ENCODE measurements around the gene SATL1. TPM values are rescaled to one million over a fixed set of nuclear protein-coding genes. Genes with fewer than 3 reads are reported as not detected.

Gene SATL1
- total and polyA plus RNA-seq, 4 donors: 0.05 TPM; not detected in 3

GRCh38 chrX:85140964-85141363, 102.6 kb downstream of the SATL1 start:
- Histone ChIP-seq H3K36me3 (ENCODE audit: control insufficient read depth in 4 of 4, insufficient read depth in 3 of 4, low read depth in 1 of 4, low read length in 3 of 4) (no peaks in the 10 kb centered on the region), H3K27me3 (ENCODE audit: control insufficient read depth in 4 of 4, insufficient read depth in 4 of 4, low read length in 3 of 4) (no peaks in the 10 kb centered on the region), H3K9me3 (ENCODE audit: control insufficient read depth in 4 of 4, low read length in 3 of 4) (no peaks in the 10 kb centered on the region), H3K4me3 (ENCODE audit: low read depth in 1 of 3, low read length in 3 of 3) (no peak overlapping the region), H3K27ac (ENCODE audit: low read depth in 1 of 2, low read length in 2 of 2) (no peak overlapping the region), H3K9ac (ENCODE audit: low read depth in 1 of 2, low read length in 2 of 2) (no peak overlapping the region), H3K4me1 (ENCODE audit: control insufficient read depth in 4 of 4, insufficient read depth in 4 of 4, low read length in 3 of 4) (no peaks in the 10 kb centered on the region)
- TF ChIP-seq RAD21 (IDR thresholded peaks at IDR 0.05) (no peak), RXRA (IDR thresholded peaks at IDR 0.05) (no peak), FOXA2 (IDR thresholded peaks at IDR 0.05) (no peak), GABPA (IDR thresholded peaks at IDR 0.05 in 1 of 2, conservative IDR thresholded peaks at IDR 0.05 in 1 of 2) (no peak), ZBTB33 (IDR thresholded peaks at IDR 0.05) (no peak), HNF4G (IDR thresholded peaks at IDR 0.05) (no peak), NR2F2 (IDR thresholded peaks at IDR 0.05) (no peak), TAF1 (conservative IDR thresholded peaks at IDR 0.05) (no peak), FOXA1 (IDR thresholded peaks at IDR 0.05) (no peak), YY1 (IDR thresholded peaks at IDR 0.05) (no peak), MAX (IDR thresholded peaks at IDR 0.05) (no peak), ATF3 (IDR thresholded peaks at IDR 0.05) (no peak), REST (IDR thresholded peaks at IDR 0.05) (no peak), SP1 (IDR thresholded peaks at IDR 0.05) (no peak), EGR1 (IDR thresholded peaks at IDR 0.05; ENCODE audit: low read depth in 2 of 2) (no peak), JUND (IDR thresholded peaks at IDR 0.05) (no peak)
- DNase-seq (ENCODE audit: low spot score): no peak
- 81% methylated on average over 1 of the region's 1 CpG for WGBS

- no peaks in the 10 kb centered on the region for H3K9me3 ChIP-seq (ENCODE audit: control insufficient read depth in 4 of 4, low read length in 3 of 4)
- H3K27me3 ChIP-seq (ENCODE audit: control insufficient read depth in 4 of 4, insufficient read depth in 4 of 4, low read length in 3 of 4): no peaks in the 10 kb centered on the region
- no peak overlapping the region for H3K27ac ChIP-seq (ENCODE audit: low read depth in 1 of 2, low read length in 2 of 2)
- H3K4me3 ChIP-seq (ENCODE audit: low read depth in 1 of 3, low read length in 3 of 3): no peak overlapping the region
- H3K4me1 ChIP-seq (ENCODE audit: control insufficient read depth in 4 of 4, insufficient read depth in 4 of 4, low read length in 3 of 4): no peaks in the 10 kb centered on the region
- no peak overlapping the region for H3K9ac ChIP-seq (ENCODE audit: low read depth in 1 of 2, low read length in 2 of 2)
- 96% methylated on average over 1 of the region's 1 CpG for WGBS
- H3K36me3 ChIP-seq (ENCODE audit: control insufficient read depth in 4 of 4, insufficient read depth in 3 of 4, low read depth in 1 of 4, low read length in 3 of 4): no peaks in the 10 kb centered on the region
- no peak for DNase-seq (ENCODE audit: low spot score)
- TF ChIP-seq CTCF (IDR thresholded peaks at IDR 0.05; ENCODE audit: low read depth, low read length, missing input control) (no peak), HNF4G (IDR thresholded peaks at IDR 0.05) (no peak), GABPA (IDR thresholded peaks at IDR 0.05 in 1 of 2, conservative IDR thresholded peaks at IDR 0.05 in 1 of 2) (no peak), ZBTB33 (IDR thresholded peaks at IDR 0.05) (no peak), SP1 (IDR thresholded peaks at IDR 0.05) (no peak), FOXA2 (IDR thresholded peaks at IDR 0.05) (no peak), ATF3 (IDR thresholded peaks at IDR 0.05) (no peak), FOXA1 (IDR thresholded peaks at IDR 0.05) (no peak), HNF4A (conservative IDR thresholded peaks at IDR 0.05) (no peak), EGR1 (IDR thresholded peaks at IDR 0.05; ENCODE audit: low read depth in 2 of 2) (no peak), JUND (IDR thresholded peaks at IDR 0.05) (no peak), NR2F2 (IDR thresholded peaks at IDR 0.05) (no peak), RXRA (IDR thresholded peaks at IDR 0.05) (no peak), RAD21 (IDR thresholded peaks at IDR 0.05) (no peak), TAF1 (conservative IDR thresholded peaks at IDR 0.05) (no peak)
Observed at GRCh38 chrX:85139422-85139821, 104.2 kb downstream of the SATL1 start.

All from liver (tissue), 9 donors.